Measurements from ENCODE around the gene DNAH6.

GRCh38 chr2:84841577-84841976 lies 325.3 kb downstream of the DNAH6 start:
- TF ChIP-seq CTCF (IDR thresholded peaks at IDR 0.05): no peak
- no peak for TF ChIP-seq POLR2A (IDR thresholded peaks at IDR 0.05)
- TF ChIP-seq POLR2AphosphoS5 (IDR thresholded peaks at IDR 0.05): no peak
- TF ChIP-seq EP300 (IDR thresholded peaks at IDR 0.05): no peak
